ENCODE data around the gene ANGPTL2. TPM values are rescaled to one million over a fixed set of nuclear protein-coding genes. Genes with fewer than 3 reads are reported as not detected.

The ANGPTL2 gene
- total and polyA plus RNA-seq, 3 experiments from 2014 or later = not detected

- POLR2A ChIA-PET = no interaction called here
- CTCF ChIA-PET = interaction anchor here (1.5 kb wide), 1 partner anchor 17 kb away, joined by 3 read pairs; the partner anchor contains the start of gene ANGPTL2
- Mint-ChIP-seq H3K27ac (no peak overlapping the region), H3K9me3 (no peaks in the 10 kb centered on the region), H3K27me3 (peaks cover 0 to 2% of the 10 kb centered on the region in 2 donors), H3K4me1 (no peaks in the 10 kb centered on the region), H3K4me3 (no peak overlapping the region), H3K36me3 (peaks cover 0 to 6% (median 0%) of the 10 kb centered on the region in 3 donors)
- H3K4me3 ChIP-seq (ENCODE audit: low read length) = no peak overlapping the region
- no peaks in the 10 kb centered on the region for H3K4me1 ChIP-seq (ENCODE audit: insufficient read depth, low read length)
- H3K9me3 ChIP-seq (ENCODE audit: low read length) = no peaks in the 10 kb centered on the region
- H3K27me3 ChIP-seq (ENCODE audit: insufficient read depth, low read length, poor library complexity, severe bottlenecking) = no peaks in the 10 kb centered on the region
- DNase-seq = no peak
- H3K27ac ChIP-seq (ENCODE audit: low read depth, low read length) = no peak overlapping the region
- H3K36me3 ChIP-seq (ENCODE audit: insufficient read depth, low read length) = no peaks in the 10 kb centered on the region
Measured at GRCh38 chr9:127106466-127106855, 16.0 kb downstream of the ANGPTL2 start.

- Histone ChIP-seq H3K9me3 (ENCODE audit: low read length) (no peaks in the 10 kb centered on the region), H3K4me3 (ENCODE audit: low read length) (no peak overlapping the region), H3K27ac (ENCODE audit: low read depth, low read length) (no peak overlapping the region), H3K36me3 (ENCODE audit: insufficient read depth, low read length) (no peaks in the 10 kb centered on the region), H3K27me3 (ENCODE audit: insufficient read depth, low read length, poor library complexity, severe bottlenecking) (no peaks in the 10 kb centered on the region), H3K4me1 (ENCODE audit: insufficient read depth, low read length) (no peaks in the 10 kb centered on the region)
- H3K27me3 Mint-ChIP-seq = peaks cover 0 to 2% of the 10 kb centered on the region in 2 donors
- H3K4me1 Mint-ChIP-seq = no peaks in the 10 kb centered on the region
- CTCF ChIA-PET = interaction anchor here (1.5 kb wide), 1 partner anchor 17 kb away, joined by 3 read pairs; the partner anchor contains the start of gene ANGPTL2
- H3K9me3 Mint-ChIP-seq = no peaks in the 10 kb centered on the region
- H3K27ac Mint-ChIP-seq = no peak overlapping the region
- POLR2A ChIA-PET = no interaction called here
- H3K36me3 Mint-ChIP-seq = peaks cover 0 to 6% (median 0%) of the 10 kb centered on the region in 3 donors
- no peak overlapping the region for H3K4me3 Mint-ChIP-seq
- no peak for DNase-seq
Measured at GRCh38 chr9:127105805-127106465, 16.5 kb downstream of the ANGPTL2 start.

- H3K4me3 ChIP-seq (ENCODE audit: low read length) = no peak overlapping the region
- Mint-ChIP-seq H3K27me3 (peaks cover 0 to 2% of the 10 kb centered on the region in 2 donors), H3K9me3 (no peaks in the 10 kb centered on the region), H3K4me3 (no peak overlapping the region), H3K36me3 (peaks cover 0 to 6% (median 0%) of the 10 kb centered on the region in 3 donors), H3K4me1 (no peaks in the 10 kb centered on the region), H3K27ac (no peak overlapping the region)
- ChIA-PET POLR2A (no interaction called here), CTCF (no interaction called here)
- H3K36me3 ChIP-seq (ENCODE audit: insufficient read depth, low read length) = no peaks in the 10 kb centered on the region
- no peak overlapping the region for H3K27ac ChIP-seq (ENCODE audit: low read depth, low read length)
- H3K4me1 ChIP-seq (ENCODE audit: insufficient read depth, low read length) = no peaks in the 10 kb centered on the region
- no peak for DNase-seq
- H3K9me3 ChIP-seq (ENCODE audit: low read length) = no peaks in the 10 kb centered on the region
- H3K27me3 ChIP-seq (ENCODE audit: insufficient read depth, low read length, poor library complexity, severe bottlenecking) = no peaks in the 10 kb centered on the region
Measured at GRCh38 chr9:127104581-127105311, 17.7 kb downstream of the ANGPTL2 start.

- CTCF ChIA-PET = no interaction called here
- Histone ChIP-seq H3K9me3 (ENCODE audit: low read length) (no peaks in the 10 kb centered on the region), H3K4me3 (ENCODE audit: low read length) (no peak overlapping the region), H3K27ac (ENCODE audit: low read depth, low read length) (no peak overlapping the region), H3K27me3 (ENCODE audit: insufficient read depth, low read length, poor library complexity, severe bottlenecking) (no peaks in the 10 kb centered on the region), H3K4me1 (ENCODE audit: insufficient read depth, low read length) (no peaks in the 10 kb centered on the region), H3K36me3 (ENCODE audit: insufficient read depth, low read length) (no peaks in the 10 kb centered on the region)
- Mint-ChIP-seq H3K27ac (peak overlapping the region in 1 of 8 donors; percentile 35), H3K27me3 (no peaks in the 10 kb centered on the region), H3K9me3 (no peaks in the 10 kb centered on the region), H3K36me3 (peaks cover 0 to 4% (median 0%) of the 10 kb centered on the region in 3 donors), H3K4me3 (no peak overlapping the region), H3K4me1 (no peaks in the 10 kb centered on the region)
- POLR2A ChIA-PET = no interaction called here
- no peak for DNase-seq
Measured at GRCh38 chr9:127102788-127103187, 19.6 kb downstream of the ANGPTL2 start.

- no peaks in the 10 kb centered on the region for H3K27me3 ChIP-seq (ENCODE audit: insufficient read depth, low read length, poor library complexity, severe bottlenecking)
- Mint-ChIP-seq H3K27me3 (no peaks in the 10 kb centered on the region), H3K36me3 (peaks cover 0 to 4% (median 0%) of the 10 kb centered on the region in 3 donors), H3K9me3 (no peaks in the 10 kb centered on the region), H3K27ac (peak overlapping the region in 1 of 8 donors; percentile 43), H3K4me1 (no peaks in the 10 kb centered on the region), H3K4me3 (no peak overlapping the region)
- ChIA-PET CTCF (no interaction called here), POLR2A (no interaction called here)
- no peak for DNase-seq
- H3K27ac ChIP-seq (ENCODE audit: low read depth, low read length) = no peak overlapping the region
- no peaks in the 10 kb centered on the region for H3K36me3 ChIP-seq (ENCODE audit: insufficient read depth, low read length)
- H3K4me3 ChIP-seq (ENCODE audit: low read length) = no peak overlapping the region
- no peaks in the 10 kb centered on the region for H3K9me3 ChIP-seq (ENCODE audit: low read length)
- no peaks in the 10 kb centered on the region for H3K4me1 ChIP-seq (ENCODE audit: insufficient read depth, low read length)
Measured at GRCh38 chr9:127102176-127102575, 20.3 kb downstream of the ANGPTL2 start.

- CTCF ChIA-PET = no interaction called here
- Mint-ChIP-seq H3K27ac (no peak overlapping the region), H3K4me3 (no peak overlapping the region), H3K27me3 (no peaks in the 10 kb centered on the region), H3K4me1 (no peaks in the 10 kb centered on the region), H3K36me3 (no peaks in the 10 kb centered on the region), H3K9me3 (no peaks in the 10 kb centered on the region)
- H3K9me3 ChIP-seq (ENCODE audit: low read length) = no peaks in the 10 kb centered on the region
- POLR2A ChIA-PET = no interaction called here
- no peak overlapping the region for H3K27ac ChIP-seq (ENCODE audit: low read depth, low read length)
- H3K36me3 ChIP-seq (ENCODE audit: insufficient read depth, low read length) = no peaks in the 10 kb centered on the region
- H3K27me3 ChIP-seq (ENCODE audit: insufficient read depth, low read length, poor library complexity, severe bottlenecking) = no peaks in the 10 kb centered on the region
- DNase-seq = no peak
- no peak overlapping the region for H3K4me3 ChIP-seq (ENCODE audit: low read length)
- H3K4me1 ChIP-seq (ENCODE audit: insufficient read depth, low read length) = no peaks in the 10 kb centered on the region
Measured at GRCh38 chr9:127099664-127100063, 22.8 kb downstream of the ANGPTL2 start.

- no peaks in the 10 kb centered on the region for H3K9me3 Mint-ChIP-seq
- POLR2A ChIA-PET = no interaction called here
- H3K36me3 Mint-ChIP-seq = no peaks in the 10 kb centered on the region
- no peaks in the 10 kb centered on the region for H3K27me3 ChIP-seq (ENCODE audit: insufficient read depth, low read length, poor library complexity, severe bottlenecking)
- no peaks in the 10 kb centered on the region for H3K9me3 ChIP-seq (ENCODE audit: low read length)
- H3K4me1 Mint-ChIP-seq = no peaks in the 10 kb centered on the region
- no peak overlapping the region for H3K27ac ChIP-seq (ENCODE audit: low read depth, low read length)
- no peaks in the 10 kb centered on the region for H3K27me3 Mint-ChIP-seq
- peak overlapping the region in 1 of 8 donors; percentile 50 for H3K27ac Mint-ChIP-seq
- H3K4me3 ChIP-seq (ENCODE audit: low read length) = no peak overlapping the region
- no peaks in the 10 kb centered on the region for H3K36me3 ChIP-seq (ENCODE audit: insufficient read depth, low read length)
- no peak overlapping the region for H3K4me3 Mint-ChIP-seq
- no peaks in the 10 kb centered on the region for H3K4me1 ChIP-seq (ENCODE audit: insufficient read depth, low read length)
- no peak for DNase-seq
- CTCF ChIA-PET = no interaction called here
Measured at GRCh38 chr9:127098916-127099553, 23.4 kb downstream of the ANGPTL2 start.

- ChIA-PET CTCF (no interaction called here), POLR2A (no interaction called here)
- H3K9me3 ChIP-seq (ENCODE audit: low read length) = no peaks in the 10 kb centered on the region
- Mint-ChIP-seq H3K4me3 (no peak overlapping the region), H3K36me3 (no peaks in the 10 kb centered on the region), H3K4me1 (no peaks in the 10 kb centered on the region), H3K9me3 (no peaks in the 10 kb centered on the region), H3K27me3 (no peaks in the 10 kb centered on the region), H3K27ac (no peak overlapping the region)
- H3K36me3 ChIP-seq (ENCODE audit: insufficient read depth, low read length) = no peaks in the 10 kb centered on the region
- H3K27ac ChIP-seq (ENCODE audit: low read depth, low read length) = no peak overlapping the region
- DNase-seq = no peak
- H3K4me3 ChIP-seq (ENCODE audit: low read length) = no peak overlapping the region
- H3K4me1 ChIP-seq (ENCODE audit: insufficient read depth, low read length) = no peaks in the 10 kb centered on the region
- no peaks in the 10 kb centered on the region for H3K27me3 ChIP-seq (ENCODE audit: insufficient read depth, low read length, poor library complexity, severe bottlenecking)
Measured at GRCh38 chr9:127097683-127098082, 24.8 kb downstream of the ANGPTL2 start.
